ENCODE measurements around the gene METTL25. TPM values are rescaled to one million over a fixed set of nuclear protein-coding genes. Genes with fewer than 3 reads are reported as not detected.

Gene METTL25
- total RNA-seq, 1 experiment from 2014 or later = 6.3 TPM

- TF ChIP-seq ZBTB43 (CRISPR knock-in tag; IDR thresholded peaks at IDR 0.05) (no peak), JUN (CRISPR knock-in tag; IDR thresholded peaks at IDR 0.05) (no peak), E2F4 (CRISPR knock-in tag; IDR thresholded peaks at IDR 0.05; ENCODE audit: borderline replicate concordance, low read depth) (no peak), CREM (CRISPR knock-in tag; IDR thresholded peaks at IDR 0.05) (no peak), PREB (CRISPR knock-in tag; IDR thresholded peaks at IDR 0.05; ENCODE audit: borderline replicate concordance) (no peak), RORB (CRISPR knock-in tag; IDR thresholded peaks at IDR 0.05) (no peak)
These were observed 121.2 kb downstream of the METTL25 start (continued) for GRCh38 chr12:82479511-82479910.

- ATAC-seq (no peak), DNase-seq (ENCODE audit: low spot score) (no peak)
- ChIA-PET POLR2A (no interaction called here), CTCF (no interaction called here)
- no peak overlapping the region for H3K27ac Mint-ChIP-seq
- H3K36me3 Mint-ChIP-seq = no peaks in the 10 kb centered on the region
- H3K9me3 Mint-ChIP-seq = peaks cover 8% of the 10 kb centered on the region
- TF ChIP-seq ATF3 (CRISPR knock-in tag; conservative IDR thresholded peaks at IDR 0.05) = no peak
- no peak for TF ChIP-seq MYBL2 (CRISPR knock-in tag; IDR thresholded peaks at IDR 0.05)
- no peak for TF ChIP-seq USF1 (CRISPR knock-in tag; IDR thresholded peaks at IDR 0.05)
- TF ChIP-seq ATF1 (CRISPR knock-in tag; IDR thresholded peaks at IDR 0.05) = no peak
- no peak for TF ChIP-seq GTF2I (CRISPR knock-in tag; conservative IDR thresholded peaks at IDR 0.05)
- no peak for TF ChIP-seq E2F5 (CRISPR knock-in tag; IDR thresholded peaks at IDR 0.05)
- TF ChIP-seq ZNF425 (CRISPR knock-in tag; conservative IDR thresholded peaks at IDR 0.05) = no peak
- TF ChIP-seq STAT6 (CRISPR knock-in tag; conservative IDR thresholded peaks at IDR 0.05; ENCODE audit: low read depth) = no peak
- TF ChIP-seq IRF2 (CRISPR knock-in tag; IDR thresholded peaks at IDR 0.05; ENCODE audit: borderline replicate concordance, low read depth) = no peak
- no peak for TF ChIP-seq TEAD1 (CRISPR knock-in tag; IDR thresholded peaks at IDR 0.05)
- no peaks in the 10 kb centered on the region for H3K27me3 Mint-ChIP-seq (ENCODE audit: low read depth)
- peaks cover 6% of the 10 kb centered on the region; the same call in 1 of the 2 replicates for H3K4me1 Mint-ChIP-seq
- no peak overlapping the region for H3K4me3 Mint-ChIP-seq
These were observed 122.3 kb downstream of the METTL25 start for GRCh38 chr12:82480606-82481005.

Measured in WTC11 (cell line).